Anterior cingulate cortex (tissue), 58 donors: ENCODE results near the gene IL12RB1.
A peak's percentile ranks its signal among the peaks of the same experiment; 100 is the strongest.
"Not testable (repeated sequence)": the region's sequence is repeated elsewhere in the genome, so short reads cannot be mapped to it uniquely, and the experiment has no call there.

Experiments used
- DNase-seq, 58 donors: peaks; one replicate each; lab custom pipeline; 2025; lab: John Stamatoyannopoulos, UW

The IL12RB1 gene

DNA sequence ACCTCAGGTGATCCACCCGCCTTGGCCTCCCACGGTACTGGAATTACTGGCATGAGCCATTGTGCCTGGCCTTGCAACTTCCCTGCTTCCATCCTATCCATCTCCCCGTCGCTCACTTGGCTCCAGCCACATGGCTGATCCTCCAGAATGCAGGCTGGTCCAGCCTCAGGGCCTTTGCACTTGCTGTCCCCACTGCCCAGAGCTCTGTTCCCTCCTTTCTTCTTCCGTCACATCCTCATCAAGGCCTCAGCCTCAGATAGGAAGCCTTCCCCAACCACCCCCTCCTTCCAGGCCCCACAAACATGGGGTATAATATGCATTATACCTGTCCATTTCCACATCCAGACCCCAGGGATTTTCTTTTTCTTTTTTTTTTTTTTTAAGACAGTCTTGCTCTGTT lies 27.1 kb upstream of the IL12RB1 start:
- DNase-seq: no peak

DNA sequence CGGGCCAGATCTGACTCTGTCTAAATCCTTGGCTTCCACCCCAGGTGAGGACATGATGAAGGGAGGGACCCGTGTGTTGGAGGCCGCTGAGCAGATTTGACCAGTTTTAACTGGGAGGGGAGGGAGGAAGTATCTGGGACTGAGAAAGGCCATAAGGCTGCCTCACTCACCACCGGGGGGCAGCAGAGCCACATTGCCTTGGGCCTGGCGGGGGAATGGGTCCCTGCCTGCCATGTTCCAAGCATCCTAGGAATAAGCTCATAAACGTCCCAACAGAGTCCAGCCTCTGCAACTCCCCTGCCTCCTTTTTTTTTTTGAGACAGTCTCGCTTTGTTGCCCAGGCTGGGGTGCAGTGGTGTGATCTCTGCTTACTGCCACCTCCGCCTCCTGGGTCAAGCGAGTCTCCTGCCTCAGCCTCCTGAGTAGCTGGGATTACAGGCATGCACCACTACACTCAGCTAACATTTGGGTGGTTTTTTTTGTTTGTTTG lies 26.3 kb upstream of the IL12RB1 start:
- peak in 57 of 58 donors; percentile 4 to 86 (median 70) for DNase-seq

DNA sequence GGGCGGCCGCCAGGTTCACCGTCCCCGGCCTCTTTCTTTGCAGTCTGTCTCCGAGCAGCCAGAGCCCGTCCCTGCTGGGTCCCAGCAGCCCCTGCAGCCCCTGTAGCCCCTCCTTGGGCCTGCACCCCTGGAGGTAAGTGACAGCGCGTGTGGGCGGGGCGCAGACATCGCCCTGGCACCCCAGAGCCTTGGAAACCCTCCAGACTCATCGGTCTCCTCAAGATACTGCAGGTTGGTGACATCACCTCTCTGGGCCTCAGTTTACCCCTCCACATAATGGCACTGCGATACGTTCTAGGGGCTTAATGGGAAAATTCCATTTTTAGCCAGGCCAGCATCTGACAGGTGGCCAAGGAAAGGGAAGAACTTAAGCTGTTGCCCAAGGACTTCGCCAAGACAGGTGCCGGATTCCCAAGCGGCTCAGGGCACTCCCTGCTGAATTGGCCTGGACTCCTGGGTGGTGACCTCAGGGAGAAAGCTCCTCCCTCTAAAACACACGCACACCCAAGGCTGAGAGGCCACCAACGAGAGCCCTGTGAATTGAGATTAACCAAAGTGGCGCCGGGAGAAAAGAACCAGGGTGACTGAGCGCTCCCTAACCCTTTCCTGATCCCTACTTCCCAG lies 24.0 kb upstream of the IL12RB1 start:
- DNase-seq: no peak

DNA sequence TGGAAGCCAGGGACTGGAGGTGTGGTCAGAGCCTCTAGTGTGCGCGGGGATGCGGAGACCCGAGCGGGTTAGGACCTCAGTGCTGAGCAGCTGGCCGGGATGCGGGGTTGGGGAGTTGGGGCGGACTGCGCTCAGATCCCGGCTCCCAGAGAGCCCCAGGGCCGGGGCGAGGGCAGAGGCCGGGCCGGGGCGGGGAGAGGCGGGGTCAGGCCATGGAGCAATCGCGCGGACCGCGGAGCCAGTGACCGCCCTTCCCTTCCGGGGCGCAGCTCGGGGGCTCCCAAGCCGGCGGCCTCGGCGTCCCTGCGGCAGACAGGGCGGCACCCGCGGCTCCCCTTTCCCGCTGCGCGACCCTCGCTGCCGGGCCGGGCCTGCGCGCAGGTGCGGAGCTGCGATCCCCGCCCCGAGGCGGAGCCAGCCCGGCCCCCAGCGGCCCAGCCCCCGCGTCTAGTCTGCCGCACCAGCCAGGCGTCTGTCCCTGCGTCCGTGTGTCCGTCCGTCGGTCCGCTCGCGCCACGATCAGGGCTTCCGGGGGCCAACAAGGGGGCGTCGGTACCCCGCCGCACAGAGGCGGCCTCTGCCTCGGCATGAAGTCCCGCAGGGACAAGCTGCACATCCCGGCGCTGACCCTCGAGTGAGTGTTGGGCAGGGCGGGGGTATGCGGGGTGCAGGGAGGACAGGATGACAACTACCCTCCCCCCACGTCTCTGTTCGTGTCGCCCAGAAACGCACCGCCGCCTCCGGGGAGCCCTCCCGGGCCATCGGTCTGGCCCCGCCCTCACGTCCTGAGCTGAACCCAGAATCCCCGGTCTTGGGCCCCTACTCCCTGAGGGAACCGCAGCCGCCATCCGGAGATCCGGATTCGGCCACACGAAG lies 23.2 kb upstream of the IL12RB1 start:
- DNase-seq: peak in 20 of 58 donors; percentile 15 to 62 (median 42)

DNA sequence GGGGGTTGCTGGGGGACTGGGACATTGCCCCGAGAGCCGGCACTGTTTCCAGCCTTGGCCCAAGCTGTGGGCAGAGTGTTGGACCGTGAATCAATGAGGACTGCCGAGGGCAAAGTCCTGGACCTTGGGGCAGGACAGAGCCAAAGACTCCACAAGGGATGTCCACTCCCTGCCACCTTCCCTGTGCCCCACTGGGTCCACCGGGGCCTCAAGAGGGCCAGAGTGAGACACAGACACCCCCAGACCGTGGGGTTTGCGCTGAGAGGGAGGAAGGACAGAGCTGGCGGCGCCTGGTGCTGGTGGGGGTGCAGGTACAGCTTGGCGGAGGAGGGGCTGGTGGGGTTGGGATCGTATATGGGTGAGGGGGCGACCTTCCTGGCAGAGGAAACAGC lies 22.6 kb upstream of the IL12RB1 start:
- no peak for DNase-seq

DNA sequence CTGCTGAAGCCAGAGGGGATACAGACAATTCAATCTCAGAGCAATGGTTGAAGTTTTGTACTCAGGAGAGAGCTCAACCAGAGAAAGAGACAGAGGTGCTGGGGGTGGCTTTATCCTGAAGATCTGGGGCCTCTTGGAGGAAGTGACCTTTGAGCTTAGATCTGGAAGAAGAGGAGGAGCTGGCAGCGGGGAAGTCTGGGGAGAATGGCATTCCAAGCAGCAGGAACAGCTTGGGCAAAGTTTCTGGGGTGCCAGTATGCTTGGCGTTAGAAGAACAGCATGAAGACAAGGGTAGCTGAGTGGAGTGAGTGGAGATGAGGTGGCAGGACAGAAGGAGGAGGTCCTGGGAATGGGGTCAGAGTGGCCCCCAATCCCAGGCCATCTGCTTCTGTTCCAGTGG lies 22.2 kb upstream of the IL12RB1 start:
- DNase-seq: no peak

DNA sequence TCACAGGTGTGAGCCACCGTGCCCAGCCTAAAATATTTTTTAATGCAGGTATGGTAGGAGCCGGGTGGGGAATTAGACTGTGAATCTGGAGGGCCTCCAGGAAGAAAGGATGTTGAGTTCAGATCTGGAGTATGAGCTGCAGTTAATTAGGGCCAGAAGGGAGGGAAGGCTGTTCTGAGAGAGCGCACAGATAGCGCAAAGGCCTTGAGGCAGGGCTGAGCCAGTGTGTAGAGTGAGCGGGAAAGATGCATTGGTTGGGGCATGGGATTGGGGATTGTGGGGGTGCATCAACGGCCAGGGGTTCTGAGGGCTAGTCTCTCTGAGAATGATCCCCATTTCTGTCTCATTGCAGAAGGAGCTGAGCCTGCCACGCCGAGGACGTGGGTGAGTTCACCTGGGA lies 20.5 kb upstream of the IL12RB1 start:
- no peak for DNase-seq

DNA sequence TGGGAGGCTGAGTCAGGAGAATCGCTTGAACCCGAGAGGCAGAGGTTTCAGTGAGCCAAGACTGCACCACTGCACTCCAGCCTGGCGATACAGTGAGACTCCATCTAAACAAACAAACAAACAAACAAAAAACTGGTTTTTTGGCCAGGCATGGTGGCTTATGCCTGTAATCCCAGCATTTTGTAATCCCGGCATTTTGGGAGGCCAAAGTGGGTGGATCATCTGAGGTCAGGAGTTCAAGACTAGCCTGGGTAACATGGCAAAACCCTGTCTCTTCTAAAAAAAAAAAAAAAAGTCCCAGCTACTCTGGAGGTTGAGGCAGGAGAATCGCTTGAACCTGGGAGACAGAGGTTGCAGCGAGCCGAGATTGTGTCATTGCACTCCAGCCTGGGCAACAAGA lies 18.5 kb upstream of the IL12RB1 start:
- DNase-seq: not testable (repeated sequence)

DNA sequence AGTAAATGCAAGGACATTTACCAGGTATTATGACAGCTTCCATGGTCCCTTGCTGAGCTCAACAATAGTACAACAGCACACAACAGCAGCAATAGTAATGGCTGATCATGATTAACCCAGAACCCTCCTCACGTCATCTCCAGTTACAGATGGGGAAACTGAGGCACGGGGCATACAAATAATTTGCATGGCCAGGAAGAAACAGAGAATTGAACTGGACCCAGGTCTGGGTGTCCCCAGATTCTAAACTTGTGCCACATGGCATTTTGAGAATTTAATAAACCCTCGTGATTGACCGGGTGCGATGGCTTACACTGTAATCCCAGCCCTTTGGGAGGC lies 18.0 kb upstream of the IL12RB1 start:
- DNase-seq: no peak

DNA sequence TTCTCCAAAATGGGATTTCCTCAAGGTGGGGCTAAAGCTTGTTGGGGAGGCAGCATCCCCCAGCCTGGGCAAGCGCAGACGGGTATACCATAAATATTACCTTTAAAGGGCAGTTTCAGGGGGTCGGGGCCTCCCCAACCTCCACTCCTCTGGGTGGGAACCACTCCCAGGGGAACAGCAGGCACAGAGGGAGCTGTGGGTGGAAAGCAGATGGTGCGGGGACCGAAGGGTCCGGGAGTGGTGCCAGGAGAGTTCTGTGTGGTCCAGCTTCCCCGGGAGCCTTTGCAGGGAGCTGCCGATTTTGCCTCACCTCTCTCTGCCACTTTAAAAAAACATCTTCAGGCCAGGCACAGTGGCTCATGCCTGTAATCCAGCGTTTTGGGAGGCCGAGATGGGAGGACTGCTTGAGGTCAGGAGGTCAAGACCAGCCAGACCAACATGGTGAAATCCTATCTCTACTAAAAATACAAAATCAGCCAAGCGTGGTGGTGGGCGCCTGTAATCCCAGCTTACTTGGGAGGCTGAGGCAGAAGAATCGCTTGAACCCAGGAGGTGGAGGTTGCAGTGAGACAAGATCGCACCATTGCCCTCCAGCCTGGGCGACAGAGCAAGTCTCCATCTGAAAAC lies 16.3 kb upstream of the IL12RB1 start:
- peak in 34 of 58 donors; percentile 7 to 71 (median 42) for DNase-seq

DNA sequence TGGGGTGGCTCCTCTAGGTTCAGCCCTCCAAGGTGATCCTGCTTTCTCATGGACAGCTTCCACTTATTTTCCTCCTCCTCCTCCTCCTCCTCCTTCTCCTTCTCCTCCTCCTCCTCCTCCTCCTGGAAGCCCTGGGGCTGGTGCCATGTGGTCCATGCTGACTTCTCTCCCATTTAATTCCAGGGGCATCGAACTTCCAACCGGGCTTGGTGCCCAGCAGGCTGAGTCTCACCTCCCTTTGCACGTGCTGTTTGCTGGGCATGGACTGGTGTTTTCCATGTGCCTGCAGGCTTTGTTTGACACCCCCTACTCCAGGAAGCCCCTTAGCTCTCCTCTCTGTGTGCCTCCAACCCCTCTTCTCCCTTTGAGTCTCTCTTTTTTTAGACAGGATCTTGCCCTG lies 14.5 kb upstream of the IL12RB1 start:
- no peak for DNase-seq

DNA sequence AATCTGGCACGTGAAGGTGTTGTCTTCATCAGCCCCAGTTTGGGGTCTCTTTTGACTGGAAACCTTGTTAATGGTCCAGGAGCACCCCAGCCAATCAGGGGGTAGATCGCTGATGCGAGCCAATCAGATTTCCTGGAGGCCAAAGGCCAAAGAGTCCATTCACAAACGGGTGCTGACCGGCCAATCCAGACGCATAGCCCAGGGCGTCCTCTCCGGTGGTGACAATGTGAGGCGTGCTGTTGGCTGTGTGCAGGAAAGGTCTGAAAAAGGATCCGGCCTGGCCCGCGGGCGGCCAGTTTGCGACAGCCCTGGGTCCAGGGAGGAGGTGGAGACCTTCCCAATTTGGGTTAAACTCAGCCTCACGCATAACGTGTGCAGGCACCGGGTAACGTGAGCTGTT lies 14.0 kb upstream of the IL12RB1 start:
- DNase-seq: peak in 24 of 58 donors; percentile 3 to 47 (median 24)

DNA sequence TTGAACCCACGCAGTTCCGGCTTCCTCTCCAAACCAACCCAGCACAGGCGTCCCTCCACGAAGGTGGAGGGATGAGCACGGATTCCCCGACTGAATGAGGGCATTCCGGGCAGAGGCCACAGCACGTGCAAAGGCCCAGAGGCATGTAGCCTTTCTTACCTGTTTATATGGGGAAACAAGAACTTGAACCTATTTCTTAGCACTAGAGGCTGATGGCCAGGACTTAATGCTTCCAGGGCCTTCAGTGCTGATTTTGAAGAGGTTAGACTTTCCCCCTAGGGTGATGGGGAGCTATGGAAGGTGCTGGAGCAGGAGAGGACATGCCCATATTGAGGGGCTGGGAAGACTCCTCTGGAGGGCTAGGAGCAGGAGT lies 12.9 kb upstream of the IL12RB1 start:
- no peak for DNase-seq

DNA sequence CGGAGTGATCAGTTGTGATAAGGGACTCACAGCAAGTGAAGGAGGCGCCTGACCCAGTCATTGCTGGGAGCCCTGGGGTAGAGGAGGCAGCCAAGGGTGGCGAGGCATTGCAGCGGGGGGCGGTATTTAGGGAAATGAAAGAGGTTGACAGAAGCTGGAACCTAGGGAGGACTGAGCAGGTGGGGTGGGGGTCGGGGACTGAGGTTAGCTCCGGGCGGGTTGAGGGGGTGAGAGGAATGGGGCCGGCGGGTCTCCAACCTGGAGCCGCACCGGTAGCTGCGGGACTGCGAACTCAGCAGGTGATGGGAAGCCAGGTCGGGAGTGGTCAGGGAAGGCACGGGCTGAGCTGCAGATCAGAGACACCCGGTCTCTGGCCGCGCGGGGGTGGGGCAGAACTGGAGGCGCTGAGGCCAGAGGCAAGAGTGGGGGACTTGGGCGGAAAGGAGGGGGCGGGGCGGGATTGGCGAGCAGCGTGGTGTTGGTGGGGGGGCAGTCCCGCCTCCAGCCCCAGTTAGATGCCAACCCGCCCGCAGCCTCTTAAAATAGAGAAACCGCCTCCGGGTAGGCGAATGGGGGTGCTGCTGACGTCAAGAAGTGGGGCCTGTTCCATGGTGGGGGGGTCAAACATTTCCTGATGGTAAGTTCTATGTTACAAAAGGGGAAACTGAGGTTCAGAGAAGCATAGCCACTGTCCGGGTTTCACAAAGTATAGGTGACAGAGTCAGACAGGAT lies 12.3 kb upstream of the IL12RB1 start:
- peak in 14 of 58 donors; percentile 16 to 63 (median 32) for DNase-seq

DNA sequence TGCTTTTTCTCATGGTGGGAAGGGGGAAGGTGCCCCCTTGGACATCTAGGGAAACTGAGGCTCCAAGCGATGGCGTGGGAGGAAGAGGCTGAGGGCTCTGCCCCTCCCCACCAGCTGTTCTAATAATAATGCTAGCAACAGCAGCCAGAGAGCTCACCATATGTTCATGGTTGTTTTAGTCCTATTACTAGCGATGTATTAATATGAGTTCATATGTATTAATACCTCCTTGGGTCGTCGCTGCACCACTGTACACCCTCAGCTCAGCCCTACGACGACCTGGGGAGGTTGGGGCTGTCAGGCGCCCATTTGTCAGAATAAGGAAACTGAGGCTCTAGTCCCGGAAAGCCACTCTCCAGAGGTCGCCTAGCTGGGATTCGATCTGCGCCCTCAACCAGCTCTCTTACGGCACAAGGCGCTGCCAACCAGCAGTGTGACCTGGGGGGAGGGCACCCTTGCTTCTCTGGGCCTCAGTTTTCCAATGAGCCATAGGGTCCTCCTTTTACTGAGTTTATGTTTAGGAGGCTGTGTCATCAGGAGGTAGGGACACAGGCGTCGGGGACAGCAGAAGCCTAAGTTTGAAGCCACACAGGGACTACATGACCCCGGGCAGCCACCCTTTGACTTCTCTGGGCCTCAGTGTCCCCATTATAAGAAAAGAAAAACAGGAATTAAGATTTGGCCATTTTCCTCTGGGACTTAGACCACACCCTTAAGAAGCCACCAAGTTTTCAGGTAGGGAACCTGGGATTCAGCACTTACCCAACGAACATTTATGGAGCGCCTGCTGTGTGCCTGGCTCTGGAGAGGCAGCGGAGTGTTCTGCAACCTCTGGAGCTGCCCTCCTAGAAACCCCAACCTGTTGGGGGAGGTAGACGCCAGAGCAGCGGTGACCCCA lies 11.5 kb upstream of the IL12RB1 start:
- no peak for DNase-seq

DNA sequence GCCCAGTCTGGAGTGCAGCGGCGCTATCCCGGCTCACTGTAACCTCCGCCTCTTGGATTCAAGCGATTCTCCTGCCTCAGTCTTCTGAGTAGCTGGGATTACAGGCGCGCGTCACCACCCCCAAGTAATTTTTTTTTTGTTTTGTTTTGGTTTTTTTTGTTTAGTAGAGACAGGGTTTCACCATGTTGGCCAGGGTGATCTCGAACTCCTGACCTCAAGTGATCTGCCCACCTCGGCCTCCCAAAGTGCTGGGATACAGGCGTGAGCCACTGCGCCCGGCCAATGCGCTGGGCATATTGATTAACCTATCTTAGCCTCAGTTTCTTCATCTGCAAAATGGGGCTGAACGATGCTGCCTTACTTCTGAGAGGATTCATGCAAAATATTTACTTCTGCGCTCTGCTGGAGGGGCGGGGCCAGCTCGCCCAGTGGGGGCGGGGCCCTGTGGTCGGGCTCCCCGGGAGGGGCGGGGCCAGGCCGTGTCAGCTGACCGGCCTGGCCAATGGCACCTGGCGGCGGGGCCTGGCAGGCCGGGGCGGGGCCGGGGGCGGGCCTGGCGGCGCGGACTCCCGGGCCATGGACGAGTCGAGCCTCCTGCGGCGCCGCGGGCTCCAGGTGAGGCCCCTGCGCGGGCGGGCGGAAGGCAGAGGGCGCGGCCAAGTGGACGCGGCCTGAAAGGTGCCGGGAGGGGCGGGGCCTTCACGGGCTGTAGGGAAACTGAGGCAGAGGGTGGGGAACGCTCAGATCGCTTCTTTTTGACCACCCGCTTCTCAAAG lies 10.7 kb upstream of the IL12RB1 start, which contains the start of gene MAST3:
Gene MAST3, plus strand, starts transcription at position 562 of the 776 bp plus-strand sequence. Its CDS starts 15 bp downstream, at position 577.
- DNase-seq: peak in 57 of 58 donors; percentile 8 to 90 (median 76)

DNA sequence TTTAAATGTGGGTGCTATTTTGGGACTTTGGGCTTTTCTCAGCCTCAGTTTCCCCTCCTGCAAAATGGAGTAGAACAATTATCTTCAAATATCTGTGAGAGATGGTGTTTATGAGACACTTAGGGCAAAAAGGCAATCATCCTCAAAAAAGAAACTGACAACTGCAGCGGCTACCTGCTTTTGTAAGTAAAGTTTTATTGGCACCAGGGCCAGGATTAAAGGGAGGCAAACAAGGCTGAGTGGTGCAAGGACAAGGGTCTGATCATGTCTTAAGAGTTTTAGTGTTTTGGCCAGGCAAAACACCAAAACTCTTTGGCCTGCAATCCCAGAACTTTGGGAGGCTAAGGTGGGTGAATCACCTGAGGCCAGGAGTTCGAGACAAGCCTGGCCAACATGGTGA lies 9.5 kb upstream of the IL12RB1 start:
- DNase-seq: no peak

DNA sequence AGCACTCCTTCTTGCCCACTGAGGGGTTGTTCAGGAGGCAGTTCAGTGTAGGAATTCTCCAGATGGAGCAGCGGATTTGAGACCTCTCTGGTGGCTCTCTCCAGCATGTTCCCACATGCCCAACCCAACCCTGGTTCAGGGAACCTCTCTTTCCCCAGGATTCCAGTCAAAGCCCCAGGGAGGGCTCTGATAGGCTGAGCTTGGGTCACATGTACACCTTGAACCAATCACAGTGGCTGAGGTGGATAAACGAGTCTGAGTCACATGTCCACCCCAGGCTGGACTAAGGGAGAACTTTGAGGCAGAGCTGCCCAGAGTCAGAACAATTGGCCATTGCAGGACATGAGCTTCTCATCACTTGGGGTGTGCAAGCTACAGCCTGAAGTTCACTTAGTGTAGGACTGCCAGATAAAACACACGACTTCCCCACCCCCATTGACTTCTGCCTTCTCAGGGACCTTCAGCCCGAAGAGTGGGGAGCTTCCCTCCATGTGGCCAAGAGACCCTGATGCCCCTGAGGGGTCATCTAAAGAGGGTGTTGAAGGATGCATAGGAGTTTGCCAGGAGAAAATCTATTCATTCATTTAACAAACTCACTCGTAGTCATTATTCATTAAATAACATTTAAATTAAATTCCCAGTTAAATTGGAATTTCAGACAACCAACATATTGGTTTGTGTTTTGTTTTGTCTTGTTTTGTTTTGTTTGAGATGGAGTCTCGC lies 6.9 kb upstream of the IL12RB1 start:
- peak in 3 of 58 donors; percentile 7 to 23 (median 17) for DNase-seq
